RCC 7860 (cell line): ENCODE results near the gene PRF1.

Experiments
- DNase-seq: peaks from one replicate; pipeline ENCODE4 v3.0.0-alpha.2; 2015; ENCODE audit warnings: low spot score
- FAIRE-seq: peaks from 2 replicates; lab custom pipeline; 2012; peaks lifted over from hg19 to GRCh38; lab: Jason Lieb, UNC

Gene PRF1

GRCh38 chr10:70562036-70562755 is 40.3 kb downstream of the PRF1 start:
- FAIRE-seq (no peak), DNase-seq (no peak)

GRCh38 chr10:70561558-70561957 is 41.0 kb downstream of the PRF1 start:
- FAIRE-seq (no peak), DNase-seq (no peak)

GRCh38 chr10:70561070-70561469 is 41.5 kb downstream of the PRF1 start:
- FAIRE-seq = no peak
- DNase-seq = no peak

- no peak for FAIRE-seq
- DNase-seq = no peak
Observed at GRCh38 chr10:70560511-70560941, 42.0 kb downstream of the PRF1 start.

- no peak for FAIRE-seq
- no peak for DNase-seq
Observed at GRCh38 chr10:70559861-70560260, 42.7 kb downstream of the PRF1 start.

GRCh38 chr10:70558871-70559810 is 43.4 kb downstream of the PRF1 start:
- DNase-seq (peak; percentile 11), FAIRE-seq (no peak)

DNA sequence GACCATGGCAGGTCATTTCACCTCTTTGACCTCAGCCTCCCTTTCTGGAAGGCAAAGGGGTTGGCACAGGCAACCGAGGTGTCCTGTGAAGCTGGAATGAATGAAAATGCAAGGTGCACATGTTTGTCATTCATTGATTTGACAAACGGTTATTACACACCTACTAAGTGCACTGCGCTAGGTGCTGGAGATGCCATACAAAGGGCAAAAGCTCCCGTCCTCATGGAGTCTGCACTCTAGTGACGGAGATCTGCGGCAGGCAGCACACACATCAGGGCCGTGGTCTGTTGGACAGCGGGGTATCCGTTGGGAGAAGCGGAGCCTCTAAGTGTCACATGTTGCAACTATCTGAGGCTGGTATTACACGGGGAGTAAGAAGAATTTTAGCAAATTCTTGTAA is 44.2 kb downstream of the PRF1 start:
- FAIRE-seq (no peak), DNase-seq (no peak)

GRCh38 chr10:70557876-70558275 is 44.7 kb downstream of the PRF1 start:
- no peak for FAIRE-seq
- DNase-seq = no peak

- FAIRE-seq (no peak), DNase-seq (no peak)
Observed at GRCh38 chr10:70557086-70557845, 45.3 kb downstream of the PRF1 start.

GRCh38 chr10:70555371-70555770 is 47.2 kb downstream of the PRF1 start:
- FAIRE-seq = no peak

DNA sequence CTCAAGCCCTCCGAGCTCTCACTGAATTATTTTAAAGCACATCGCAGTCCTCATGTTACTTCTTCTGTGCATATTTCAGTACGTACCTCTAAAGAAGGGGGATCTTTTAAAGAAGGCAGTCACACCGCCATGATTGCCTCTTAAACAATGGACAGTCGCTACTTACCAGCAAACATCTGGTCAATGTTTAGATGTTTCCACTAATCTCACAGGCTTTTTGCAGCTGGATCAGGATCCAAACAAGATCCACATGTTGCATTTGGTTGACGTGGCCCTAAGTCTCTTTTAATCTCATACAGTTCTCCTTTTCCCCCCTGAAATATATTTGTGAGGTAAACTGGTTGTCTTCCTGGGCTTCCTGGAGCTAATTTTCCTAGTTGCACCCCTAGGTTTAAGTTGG is 50.0 kb downstream of the PRF1 start:
- DNase-seq (no peak), FAIRE-seq (no peak)

More at GRCh38 chr10:70555371-70555770, 47.2 kb downstream of the PRF1 start:
- no peak for DNase-seq

DNA sequence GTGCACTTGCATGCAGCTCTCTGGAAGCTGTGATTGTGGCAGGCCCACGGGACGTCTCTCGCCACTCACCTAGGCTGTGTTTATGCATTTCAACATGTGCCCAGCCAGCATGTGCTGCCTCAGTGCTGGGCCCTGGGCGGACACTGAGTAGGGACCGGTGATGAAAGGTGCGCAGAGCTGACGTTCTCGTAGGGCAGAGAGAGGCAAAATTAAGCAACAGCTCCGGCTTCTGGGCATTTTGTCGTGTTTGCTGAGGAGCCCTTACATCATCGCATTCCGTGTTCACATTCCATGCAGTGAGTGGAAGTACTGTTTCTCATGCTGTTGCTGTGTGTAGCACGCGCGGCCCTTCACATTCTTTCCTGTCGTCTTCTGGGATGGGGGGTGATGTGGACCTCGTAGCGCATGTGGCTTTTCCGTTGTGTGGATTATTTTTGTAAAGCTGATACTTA is 50.5 kb downstream of the PRF1 start:
- FAIRE-seq (no peak), DNase-seq (no peak)

DNA sequence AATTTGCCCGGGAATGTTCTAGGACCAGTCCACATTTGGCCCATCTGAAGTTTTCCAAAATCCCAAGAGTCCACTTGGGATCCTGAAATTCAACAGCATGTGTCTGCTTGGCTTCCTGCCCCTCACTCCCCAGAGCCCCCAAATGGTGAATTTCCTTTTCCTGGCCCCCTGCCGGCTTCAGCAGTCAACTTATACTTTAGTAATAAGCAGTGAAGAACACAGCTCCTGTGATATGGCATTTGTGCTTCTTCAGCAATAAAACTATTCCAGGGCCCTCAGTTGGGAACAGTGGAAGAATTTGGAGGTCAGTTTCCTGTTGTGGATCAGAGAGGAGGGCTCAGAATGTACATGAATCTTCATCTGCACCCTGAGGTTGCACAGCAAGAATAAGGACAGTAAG is 51.1 kb downstream of the PRF1 start:
- no peak for FAIRE-seq
- DNase-seq = no peak

GRCh38 chr10:70550459-70550858 is 52.1 kb downstream of the PRF1 start:
- FAIRE-seq = no peak
- no peak for DNase-seq

- DNase-seq = peak; percentile 18
- FAIRE-seq = no peak
Observed at GRCh38 chr10:70549962-70550458, 52.5 kb downstream of the PRF1 start.

- no peak for FAIRE-seq
Observed at GRCh38 chr10:70549351-70549961, 53.1 kb downstream of the PRF1 start.

More at GRCh38 chr10:70549351-70549961, 53.1 kb downstream of the PRF1 start:
- DNase-seq = no peak
